B cell (primary cell): ENCODE data around the gene LBX2. TPM values are rescaled to one million over a fixed set of nuclear protein-coding genes. Genes with fewer than 3 reads are reported as not detected.

Experiments
- ATAC-seq: fragments of 200-7000 bp; cut with Tn5 transposase; one replicate; pipeline ENCODE4 v1.10.0; 2021; ENCODE audit warnings: low read depth, mild to moderate bottlenecking, moderate number of reproducible peaks, moderate library complexity
- CTCF ChIA-PET: fragments of 350-600 bp; sonication (Branson Sonifier 250); formaldehyde crosslinking; loops from one replicate; lab custom pipeline; 2021; ENCODE audit warnings: antibody characterized with exemption, inconsistent platforms; lab: Charles Lee
- POLR2A ChIA-PET: fragments of 350-600 bp; sonication (Branson Sonifier 250); formaldehyde crosslinking; loops from one replicate; lab custom pipeline; 2021; ENCODE audit warnings: antibody characterized with exemption; lab: Charles Lee
- DNase-seq: peaks from one replicate; pipeline ENCODE4 v3.0.0; 2013
- H2AFZ ChIP-seq: 2 replicates; pipeline ENCODE4 v1.6.1; 2012; ENCODE audit warnings: mild to moderate bottlenecking, low read depth, low read length; ENCODE audit not compliant: insufficient read depth, poor library complexity, severe bottlenecking
- H3K27ac ChIP-seq, 2 donors: 1 replicate in 1 of 2; 2 replicates in 1 of 2; pipeline ENCODE4 v1.5.1; 2012 to 2013; ENCODE audit warnings: low read length in 2 of 2, mild to moderate bottlenecking in 2 of 2, moderate library complexity in 1 of 2
- H3K27me3 ChIP-seq, 4 experiments: fragments of 200-600 bp in 1 of 4; sonication (generic) in 1 of 4; replicated peaks in 1 of 4; 1 replicate in 2 of 4; 2 replicates in 2 of 4; pipeline versions ENCODE4 v1.6.1 to v1.7.0; 2013 to 2016; ENCODE audit warnings: low read length in 3 of 4, mild to moderate bottlenecking in 2 of 4, mixed read lengths in 1 of 4, moderate library complexity in 1 of 4; ENCODE audit not compliant: insufficient read depth in 4 of 4, control insufficient read depth in 3 of 4; ENCODE audit errors: control extremely low read depth in 1 of 4
- H3K36me3 ChIP-seq, 2 experiments: replicated peaks in 1 of 2; 1 replicate in 1 of 2; 2 replicates in 1 of 2; pipeline versions ENCODE4 v1.6.1 to v1.7.1; 2013; ENCODE audit warnings: low read length in 1 of 2; ENCODE audit not compliant: insufficient read depth in 2 of 2, control insufficient read depth in 1 of 2; ENCODE audit errors: control extremely low read depth in 1 of 2, extremely low read depth in 1 of 2
- H3K4me1 ChIP-seq, 2 donors: fragments of 200-600 bp in 1 of 2; sonication (generic) in 1 of 2; 1 replicate in 1 of 2; 2 replicates in 1 of 2; pipeline versions ENCODE4 v1.5.1 to v1.6.1; 2013 to 2017; ENCODE audit warnings: low read length in 2 of 2; ENCODE audit not compliant: control insufficient read depth in 2 of 2, insufficient read depth in 2 of 2
- H3K4me2 ChIP-seq: replicated peaks from 2 replicates; pipeline ENCODE3; 2012; ENCODE audit warnings: mild to moderate bottlenecking, low read depth, low read length; ENCODE audit not compliant: poor library complexity, severe bottlenecking
- H3K4me3 ChIP-seq, 5 experiments: fragments of 200-600 bp in 1 of 5; sonication (generic) in 1 of 5; 1 replicate in 3 of 5; 2 replicates in 2 of 5; pipeline versions ENCODE4 v1.5.1 to v1.7.0; 2011 to 2016; ENCODE audit warnings: low read length in 4 of 5, mild to moderate bottlenecking in 4 of 5, low read depth in 2 of 5, control low read depth in 1 of 5, moderate library complexity in 1 of 5; ENCODE audit not compliant: insufficient read depth in 1 of 5; ENCODE audit errors: control extremely low read depth in 1 of 5, extremely low read depth in 1 of 5
- H3K79me2 ChIP-seq: fragments of 200-600 bp; sonication (generic); one replicate; pipeline ENCODE4 v1.6.0; 2016; ENCODE audit warnings: low read length; ENCODE audit not compliant: control insufficient read depth, insufficient read depth
- H3K9ac ChIP-seq: fragments of 200-600 bp; sonication (generic); 2 replicates; pipeline ENCODE4 v1.6.1; 2017; ENCODE audit warnings: mild to moderate bottlenecking, low read length, moderate library complexity
- H3K9me3 ChIP-seq, 3 donors: one replicate each; pipeline versions ENCODE4 v1.6.1 to v1.7.1; 2013; ENCODE audit warnings: low read length in 2 of 3; ENCODE audit not compliant: control insufficient read depth in 2 of 3, insufficient read depth in 1 of 3; ENCODE audit errors: control extremely low read depth in 1 of 3
- H4K20me1 ChIP-seq: 2 replicates; pipeline ENCODE4 v1.6.0; 2012; ENCODE audit warnings: mild to moderate bottlenecking, low read length; ENCODE audit not compliant: insufficient read depth, control insufficient read depth, poor library complexity, severe bottlenecking
- H3K27ac Mint-ChIP-seq: one replicate; pipeline ENCODE4 v1.8.0; 2021; ENCODE audit warnings: mixed read lengths
- H3K27me3 Mint-ChIP-seq: one replicate; pipeline ENCODE4 v1.8.0; 2021; ENCODE audit warnings: mixed read lengths
- H3K4me1 Mint-ChIP-seq: one replicate; pipeline ENCODE4 v1.8.0; 2021; ENCODE audit warnings: mixed read lengths
- H3K4me3 Mint-ChIP-seq: one replicate; pipeline ENCODE4 v1.8.0; 2021; ENCODE audit warnings: mixed read lengths
- H3K9me3 Mint-ChIP-seq: one replicate; pipeline ENCODE4 v1.8.0; 2022; ENCODE audit warnings: mixed read lengths; ENCODE audit not compliant: insufficient read depth
- EZH2 ChIP-seq: IDR thresholded peaks from 2 replicates; pipeline ENCODE4 v1.6.1; 2012; ENCODE audit warnings: borderline replicate concordance, low read depth, mild to moderate bottlenecking, moderate library complexity, low read length; ENCODE audit not compliant: insufficient read depth, poor library complexity, severe bottlenecking
- WGBS: methylation state at CpG from one replicate; pipeline ENCODE4 v1.1.5; 2013; ENCODE audit warnings: missing lambda C conversion rate; ENCODE audit not compliant: insufficient coverage; 5-methylcytosine and 5-hydroxymethylcytosine counted together
- intact Hi-C: fragments of 100-400 bp; cut with micrococcal nuclease; formaldehyde crosslinking; loops from one replicate; pipeline ENCODE4 v1.10.0; 2022
- polyA plus RNA-seq: library from polyadenylated mRNA; depleted of rRNA; stranded (reverse); fragments of >200 nt; gene quantifications from 2 replicates; pipeline ENCODE4 v1.2.3, GENCODE V29; 2012
- total RNA-seq, 2 donors: library from RNA; stranded (reverse); fragments of 120-200 nt in 1 of 2; gene quantifications; 1 replicate in 1 of 2; 2 replicates in 1 of 2; pipeline versions ENCODE4 v1.2.3 to v1.2.4, GENCODE V29; 2013 to 2022
- TF ChIP-seq, protein P1 (sequence below): fragments of 200-600 bp; IDR thresholded peaks from one replicate; pipeline ENCODE4 v1.8.0; 2022; ENCODE audit warnings: antibody characterized with exemption, mild to moderate bottlenecking

Gene LBX2
- total and polyA plus RNA-seq, 2 donors (not counting 1 experiment from before 2014, with no cell fraction given), result 1.1 to 2.0 TPM

DNA sequence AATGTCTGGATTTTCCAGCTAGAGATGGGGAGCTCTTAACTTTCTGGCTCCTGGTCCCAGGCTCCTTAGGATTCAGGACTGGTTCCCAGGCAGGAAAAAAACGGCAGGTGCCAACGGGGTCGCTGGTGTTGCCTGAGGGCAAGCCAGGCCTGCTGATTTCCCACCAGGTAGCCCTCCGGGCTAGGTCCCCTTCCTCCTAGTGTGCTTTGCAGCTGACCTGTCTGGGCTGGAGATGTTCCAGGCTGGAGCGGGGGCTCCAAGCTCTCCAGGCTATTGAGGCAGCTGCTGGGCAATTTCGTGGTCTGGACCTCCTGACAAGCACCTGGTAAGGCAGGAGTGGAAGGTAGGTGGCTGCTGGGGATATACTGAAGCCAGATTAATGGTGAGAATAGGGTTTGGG is 24.9 kb downstream of the LBX2 start:
- Mint-ChIP-seq H3K27me3 (no peaks in the 10 kb centered on the region), H3K9me3 (no peaks in the 10 kb centered on the region), H3K4me1 (peaks cover 22% of the 10 kb centered on the region), H3K4me3 (no peak overlapping the region), H3K27ac (no peak overlapping the region)
- peaks cover 0 to 23% of the 10 kb centered on the region in 2 experiments for H3K36me3 ChIP-seq
- POLR2A ChIA-PET, result interaction anchor here (0.7 to 4.1 kb wide), 3 partner anchors 7 to 44 kb away, joined by 3 to 63 read pairs (median 36); partner anchors contain the start of genes CCDC142, TTC31 and WBP1
- no peak overlapping the region for H3K4me3 ChIP-seq
- whole genome bisulfite sequencing, result 97% methylated on average over 6 of the region's 6 CpGs
- no peak overlapping the region for H3K9ac ChIP-seq
- H2AFZ ChIP-seq, result no peak overlapping the region
- DNase-seq (no peak), ATAC-seq (no peak)
- H4K20me1 ChIP-seq, result no peaks in the 10 kb centered on the region
- H3K27ac ChIP-seq, result no peak overlapping the region
- peaks cover 0 to 5% (median 0%) of the 10 kb centered on the region in 3 donors for H3K9me3 ChIP-seq
- no peaks in the 10 kb centered on the region for H3K27me3 ChIP-seq
- H3K4me2 ChIP-seq, result no peak overlapping the region
- intact Hi-C loops, result no loop called here
- CTCF ChIA-PET, result interaction anchor here (0.7 to 1.9 kb wide), 4 partner anchors 8 to 113 kb away, joined by 3 to 7 read pairs (median 5); partner anchors contain the start of genes CCDC142, PCGF1 and TTC31
- peaks cover 17% of the 10 kb centered on the region for H3K79me2 ChIP-seq
- no peak for TF ChIP-seq EZH2
- peaks cover 16 to 22% of the 10 kb centered on the region in 2 donors for H3K4me1 ChIP-seq

DNA sequence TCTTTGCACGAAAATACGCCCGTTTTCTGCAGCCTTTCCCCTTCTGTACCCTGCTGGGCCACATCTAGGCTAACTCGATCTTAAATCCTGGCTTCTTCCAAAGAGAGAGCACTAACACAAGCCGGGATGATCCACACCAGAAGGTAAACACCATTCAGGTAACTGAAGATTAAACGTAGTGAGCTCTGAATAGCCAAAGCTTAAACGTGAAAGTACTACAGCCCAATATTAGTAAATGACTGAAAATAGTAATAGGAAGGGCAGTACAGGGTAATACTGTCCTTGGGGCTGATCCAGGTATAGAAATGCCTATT is 26.5 kb downstream of the LBX2 start:
- Histone ChIP-seq H3K9ac (peak overlapping the region; percentile 69), H3K27ac (peak overlapping the region; percentile 69 to 94), H3K4me1 (peaks cover 16 to 22% of the 10 kb centered on the region in 2 donors), H3K79me2 (peaks cover 11% of the 10 kb centered on the region), H3K4me2 (peak overlapping the region; percentile 85), H2AFZ (peak overlapping the region; percentile 94), H3K27me3 (no peaks in the 10 kb centered on the region), H4K20me1 (no peaks in the 10 kb centered on the region), H3K9me3 (peaks cover 0 to 5% (median 0%) of the 10 kb centered on the region in 3 donors), H3K4me3 (peak overlapping the region; percentile 65 to 89 (median 67)), H3K36me3 (peaks cover 0 to 23% of the 10 kb centered on the region in 2 experiments)
- CTCF ChIA-PET, result interaction anchor here (0.6 to 1.6 kb wide), 8 partner anchors 9 to 137 kb away, joined by 3 to 11 read pairs (median 4); partner anchors contain the start of genes CCDC142, INO80B, TTC31 and WBP1
- Mint-ChIP-seq H3K27me3 (no peaks in the 10 kb centered on the region), H3K9me3 (no peaks in the 10 kb centered on the region), H3K4me1 (peaks cover 20% of the 10 kb centered on the region), H3K27ac (peak overlapping the region; percentile 99), H3K4me3 (peak overlapping the region; percentile 99)
- no peak for DNase-seq
- POLR2A ChIA-PET, result interaction anchor here (0.6 to 4.1 kb wide), 9 partner anchors 9 to 352 kb away, joined by 3 to 63 read pairs (median 5); partner anchors contain the start of genes AUP1, CCDC142, HTRA2 and INO80B
- no peak for ATAC-seq
- intact Hi-C loops, result loop anchor here (1.0 kb wide), 3 partner anchors 10 to 56 kb away; partner anchors contain the start of genes AUP1, HTRA2, TTC31 and WBP1
- WGBS, result 16% methylated on average over 6 of the region's 7 CpGs
- TF ChIP-seq, protein P1, sequence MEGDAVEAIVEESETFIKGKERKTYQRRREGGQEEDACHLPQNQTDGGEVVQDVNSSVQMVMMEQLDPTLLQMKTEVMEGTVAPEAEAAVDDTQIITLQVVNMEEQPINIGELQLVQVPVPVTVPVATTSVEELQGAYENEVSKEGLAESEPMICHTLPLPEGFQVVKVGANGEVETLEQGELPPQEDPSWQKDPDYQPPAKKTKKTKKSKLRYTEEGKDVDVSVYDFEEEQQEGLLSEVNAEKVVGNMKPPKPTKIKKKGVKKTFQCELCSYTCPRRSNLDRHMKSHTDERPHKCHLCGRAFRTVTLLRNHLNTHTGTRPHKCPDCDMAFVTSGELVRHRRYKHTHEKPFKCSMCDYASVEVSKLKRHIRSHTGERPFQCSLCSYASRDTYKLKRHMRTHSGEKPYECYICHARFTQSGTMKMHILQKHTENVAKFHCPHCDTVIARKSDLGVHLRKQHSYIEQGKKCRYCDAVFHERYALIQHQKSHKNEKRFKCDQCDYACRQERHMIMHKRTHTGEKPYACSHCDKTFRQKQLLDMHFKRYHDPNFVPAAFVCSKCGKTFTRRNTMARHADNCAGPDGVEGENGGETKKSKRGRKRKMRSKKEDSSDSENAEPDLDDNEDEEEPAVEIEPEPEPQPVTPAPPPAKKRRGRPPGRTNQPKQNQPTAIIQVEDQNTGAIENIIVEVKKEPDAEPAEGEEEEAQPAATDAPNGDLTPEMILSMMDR, result no peak
- TF ChIP-seq EZH2, result no peak
